Activated naive CD8-positive, alpha-beta T cell treated with anti-CD3 and anti-CD28 coated beads, Interleukin-2, amount 10 ng/mL, durations not matched to agents 7 days and 5 days (primary cell): ENCODE data around the gene MSH6. TPM values are rescaled to one million over a fixed set of nuclear protein-coding genes. Genes with fewer than 3 reads are reported as not detected.
A peak's percentile ranks its signal among the peaks of the same experiment; 100 is the strongest.

Experiments used
- ATAC-seq: fragments of 150-1000 bp; cut with Tn5 transposase; one replicate; pipeline ENCODE4 v1.10.0; 2021; ENCODE audit warnings: low read depth, moderate library complexity
- POLR2A ChIA-PET: fragments of 350-600 bp; sonication (Branson Sonifier 250); formaldehyde crosslinking; loops from one replicate; lab custom pipeline; 2021; ENCODE audit warnings: antibody characterized with exemption; lab: Charles Lee
- DNase-seq: peaks from one replicate; pipeline ENCODE4 v3.0.0; 2021
- H3K27ac Mint-ChIP-seq: one replicate; pipeline ENCODE4 v1.8.0; 2022; ENCODE audit warnings: mild to moderate bottlenecking, mixed read lengths
- H3K27me3 Mint-ChIP-seq: one replicate; pipeline ENCODE4 v1.8.0; 2022; ENCODE audit warnings: mild to moderate bottlenecking, moderate library complexity, mixed read lengths
- H3K36me3 Mint-ChIP-seq: one replicate; pipeline ENCODE4 v1.8.0; 2021; ENCODE audit warnings: mild to moderate bottlenecking, mixed read lengths
- H3K4me1 Mint-ChIP-seq: one replicate; pipeline ENCODE4 v1.8.0; 2021; ENCODE audit warnings: mixed read lengths
- H3K4me3 Mint-ChIP-seq: one replicate; pipeline ENCODE4 v1.8.0; 2022; ENCODE audit warnings: mild to moderate bottlenecking, moderate library complexity, mixed read lengths
- H3K9me3 Mint-ChIP-seq: one replicate; pipeline ENCODE4 v1.8.0; 2021; ENCODE audit warnings: mixed read lengths
- total RNA-seq, 2 experiments: library from RNA; stranded (reverse); gene quantifications; one replicate each; pipeline ENCODE4 v1.2.3, GENCODE V29; 2021

MSH6 gene
- total RNA-seq, 2 experiments from 2014 or later: 86.3 to 89.1 TPM

DNA sequence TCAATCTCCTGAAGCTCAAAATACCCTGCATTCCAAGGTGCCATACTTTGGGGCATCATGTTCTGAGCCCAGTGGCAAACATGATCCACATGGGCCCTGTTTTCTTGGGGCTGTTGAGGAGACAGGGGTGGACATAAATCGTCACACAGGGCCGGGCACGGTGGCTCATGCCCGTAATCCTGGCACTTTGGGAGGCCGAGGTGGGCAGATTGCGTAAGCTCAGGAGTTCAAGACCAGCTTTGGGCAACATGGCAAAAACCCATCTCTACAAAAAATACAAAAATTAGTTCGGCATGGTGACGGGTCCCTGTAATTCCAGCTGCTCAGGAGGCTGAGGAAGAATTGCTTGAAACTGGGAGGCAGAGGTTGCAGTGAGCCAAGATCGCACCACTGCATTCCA, 13.6 kb upstream of the MSH6 start:
- Mint-ChIP-seq H3K4me1 (peaks cover 6% of the 10 kb centered on the region), H3K4me3 (no peak overlapping the region), H3K36me3 (no peaks in the 10 kb centered on the region), H3K27me3 (peaks cover 5% of the 10 kb centered on the region), H3K27ac (no peak overlapping the region), H3K9me3 (no peaks in the 10 kb centered on the region)
- POLR2A ChIA-PET: no interaction called here
- no peak for DNase-seq
- ATAC-seq: no peak

DNA sequence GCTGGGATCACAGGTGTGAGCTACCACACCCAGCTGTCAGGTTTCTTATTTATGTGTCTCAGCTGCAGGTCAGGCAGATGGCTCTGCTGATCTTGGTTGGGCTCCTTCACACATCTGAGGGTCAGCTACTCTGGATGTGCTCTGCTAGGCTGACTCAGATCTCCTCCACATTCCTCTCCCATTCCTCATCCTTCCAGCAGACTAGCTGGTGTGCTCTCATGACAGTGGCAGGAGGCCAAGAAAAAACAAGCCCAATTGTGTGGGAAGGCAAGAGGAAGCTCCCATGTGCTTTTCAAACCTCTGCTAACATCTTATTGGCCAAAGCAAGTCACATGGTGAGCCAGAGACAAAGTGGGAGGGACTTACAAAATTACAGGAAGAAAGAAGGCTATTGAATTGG, 11.7 kb upstream of the MSH6 start:
- H3K27me3 Mint-ChIP-seq: peaks cover 9% of the 10 kb centered on the region
- ATAC-seq (no peak), DNase-seq (no peak)
- H3K4me3 Mint-ChIP-seq: no peak overlapping the region
- H3K27ac Mint-ChIP-seq: no peak overlapping the region
- peaks cover 6% of the 10 kb centered on the region for H3K4me1 Mint-ChIP-seq
- H3K9me3 Mint-ChIP-seq: no peaks in the 10 kb centered on the region
- POLR2A ChIA-PET: no interaction called here
- no peaks in the 10 kb centered on the region for H3K36me3 Mint-ChIP-seq

GRCh38 chr2:47772343-47772742, 10.6 kb upstream of the MSH6 start:
- ATAC-seq (no peak), DNase-seq (no peak)
- no peaks in the 10 kb centered on the region for H3K9me3 Mint-ChIP-seq
- H3K27ac Mint-ChIP-seq: no peak overlapping the region
- POLR2A ChIA-PET: interaction anchor here (1.1 kb wide), 1 partner anchor 11 kb away, joined by 7 read pairs; no protein-coding TSS in a partner anchor
- H3K27me3 Mint-ChIP-seq: peaks cover 9% of the 10 kb centered on the region
- no peak overlapping the region for H3K4me3 Mint-ChIP-seq
- H3K36me3 Mint-ChIP-seq: no peaks in the 10 kb centered on the region
- H3K4me1 Mint-ChIP-seq: peaks cover 6% of the 10 kb centered on the region

- POLR2A ChIA-PET: no interaction called here
- Mint-ChIP-seq H3K27ac (no peak overlapping the region), H3K9me3 (no peaks in the 10 kb centered on the region), H3K36me3 (no peaks in the 10 kb centered on the region), H3K4me3 (no peak overlapping the region), H3K27me3 (peaks cover 12% of the 10 kb centered on the region), H3K4me1 (peaks cover 4% of the 10 kb centered on the region)
- DNase-seq (no peak), ATAC-seq (no peak)
These were observed 8.4 kb upstream of the MSH6 start for GRCh38 chr2:47774567-47774966.

- no peaks in the 10 kb centered on the region for H3K4me1 Mint-ChIP-seq
- no peak overlapping the region for H3K27ac Mint-ChIP-seq
- POLR2A ChIA-PET: no interaction called here
- no peaks in the 10 kb centered on the region for H3K36me3 Mint-ChIP-seq
- H3K27me3 Mint-ChIP-seq: peaks cover 11% of the 10 kb centered on the region
- no peak overlapping the region for H3K4me3 Mint-ChIP-seq
- DNase-seq (no peak), ATAC-seq (no peak)
- no peaks in the 10 kb centered on the region for H3K9me3 Mint-ChIP-seq
These were observed 5.5 kb upstream of the MSH6 start for GRCh38 chr2:47777277-47777937.

DNA sequence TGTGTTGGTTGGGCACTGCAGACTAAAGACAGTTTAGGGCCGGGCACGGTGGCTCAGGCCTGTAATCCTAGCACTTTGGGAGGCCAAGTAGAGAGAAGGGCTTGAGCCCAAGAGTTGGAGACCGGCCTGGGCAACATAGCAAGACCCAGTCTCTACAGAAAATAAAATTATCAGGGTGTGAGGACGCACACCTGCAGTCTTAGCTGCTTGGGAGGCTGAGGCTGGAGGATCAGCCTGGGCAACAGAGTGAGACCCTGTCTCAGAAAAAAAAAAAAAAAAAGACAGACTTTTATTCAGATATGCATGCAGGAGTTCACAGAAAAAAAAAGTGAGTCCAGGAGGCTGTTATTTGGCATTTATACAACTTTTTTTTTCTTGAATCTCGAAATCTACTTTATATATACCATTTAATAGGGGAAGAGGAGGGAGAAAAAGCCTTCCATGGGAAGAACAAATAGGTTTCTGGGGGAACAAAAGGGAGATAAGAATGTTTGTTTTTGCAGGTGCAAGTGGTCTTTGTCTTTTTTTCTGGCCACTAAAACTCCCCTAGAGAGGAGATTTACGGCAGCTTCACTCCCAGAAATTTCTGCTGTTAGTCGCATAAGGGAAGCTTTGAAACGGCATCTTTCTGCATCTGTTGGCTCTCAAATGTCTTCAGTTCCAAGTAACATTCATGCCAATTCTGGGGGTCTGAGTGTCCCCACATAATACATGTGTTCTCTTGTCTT, 4.1 kb upstream of the MSH6 start:
- Mint-ChIP-seq H3K9me3 (no peaks in the 10 kb centered on the region), H3K4me1 (no peaks in the 10 kb centered on the region)
- no peak for ATAC-seq

GRCh38 chr2:47779426-47779790, 3.5 kb upstream of the MSH6 start:
- H3K4me3 Mint-ChIP-seq: no peak overlapping the region
- no peaks in the 10 kb centered on the region for H3K36me3 Mint-ChIP-seq
- DNase-seq: no peak
- no peak for ATAC-seq
- H3K27me3 Mint-ChIP-seq: peaks cover 8% of the 10 kb centered on the region
- H3K27ac Mint-ChIP-seq: no peak overlapping the region
- no peaks in the 10 kb centered on the region for H3K4me1 Mint-ChIP-seq
- POLR2A ChIA-PET: no interaction called here
- H3K9me3 Mint-ChIP-seq: no peaks in the 10 kb centered on the region

More for the DNA sequence above, 4.1 kb upstream of the MSH6 start:
- DNase-seq: no peak
- H3K4me3 Mint-ChIP-seq: no peak overlapping the region
- POLR2A ChIA-PET: no interaction called here
- H3K27me3 Mint-ChIP-seq: peaks cover 8% of the 10 kb centered on the region
- no peak overlapping the region for H3K27ac Mint-ChIP-seq
- no peaks in the 10 kb centered on the region for H3K36me3 Mint-ChIP-seq

GRCh38 chr2:47782381-47782670, 619 bp upstream of the MSH6 start:
- peaks cover 16% of the 10 kb centered on the region for H3K4me1 Mint-ChIP-seq
- H3K9me3 Mint-ChIP-seq: no peaks in the 10 kb centered on the region
- H3K4me3 Mint-ChIP-seq: peak overlapping the region; percentile 73
- peaks cover 3% of the 10 kb centered on the region for H3K27me3 Mint-ChIP-seq
- H3K27ac Mint-ChIP-seq: peak overlapping the region; percentile 61
- H3K36me3 Mint-ChIP-seq: peaks cover 7% of the 10 kb centered on the region
- POLR2A ChIA-PET: interaction anchor here (0.9 to 3.0 kb wide), 4 partner anchors 15 to 666 kb away, joined by 3 to 15 read pairs (median 6); partner anchors contain the start of gene MSH2
- ATAC-seq (no peak), DNase-seq (no peak)

GRCh38 chr2:47783486-47784351, 774 bp downstream of the MSH6 start:
- Mint-ChIP-seq H3K27me3 (no peaks in the 10 kb centered on the region), H3K4me1 (peaks cover 16% of the 10 kb centered on the region), H3K36me3 (peaks cover 7% of the 10 kb centered on the region), H3K9me3 (no peaks in the 10 kb centered on the region), H3K27ac (peak overlapping the region; percentile 90), H3K4me3 (peak overlapping the region; percentile 94)
- POLR2A ChIA-PET: interaction anchor here (1.0 to 3.0 kb wide), 6 partner anchors 9 to 380 kb away, joined by 3 to 15 read pairs (median 7); partner anchors contain the start of genes FBXO11 and MSH2
- ATAC-seq (peak; percentile 32), DNase-seq (peak; percentile 74)

DNA sequence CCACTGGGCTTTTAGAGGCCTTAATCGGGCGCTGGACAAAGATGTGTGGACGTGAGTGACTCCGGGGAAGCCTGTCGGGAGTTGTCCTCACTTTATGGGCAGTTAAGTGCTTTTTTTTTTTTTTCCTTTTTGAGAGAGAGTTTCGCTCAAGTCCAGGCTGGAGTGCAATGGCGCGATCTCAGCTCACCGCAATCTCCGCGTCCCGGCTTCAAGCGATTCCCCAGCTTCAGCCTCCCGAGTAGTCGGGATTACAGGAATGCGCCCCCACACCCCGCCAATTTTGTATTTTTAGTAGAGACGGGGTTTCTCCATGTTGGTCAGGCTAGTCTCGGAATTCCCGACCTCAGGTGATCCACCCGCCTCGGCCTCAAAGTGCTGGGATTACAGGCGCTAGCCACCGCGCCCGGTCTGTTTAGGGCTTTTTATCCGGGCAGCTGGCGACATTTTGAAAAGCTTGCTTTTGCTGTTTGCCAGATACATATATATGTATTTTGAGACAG, 1.5 kb downstream of the MSH6 start:
- no peak for ATAC-seq
- no peak for DNase-seq
- POLR2A ChIA-PET: interaction anchor here (1.5 to 3.0 kb wide), 2 partner anchors 11 to 13 kb away, joined by 7 read pairs; no protein-coding TSS in a partner anchor
- peak overlapping the region; percentile 82 for H3K27ac Mint-ChIP-seq
- peak overlapping the region; percentile 94 for H3K4me3 Mint-ChIP-seq
- no peaks in the 10 kb centered on the region for H3K9me3 Mint-ChIP-seq
- H3K36me3 Mint-ChIP-seq: peaks cover 7% of the 10 kb centered on the region
- H3K4me1 Mint-ChIP-seq: peaks cover 16% of the 10 kb centered on the region
- H3K27me3 Mint-ChIP-seq: no peaks in the 10 kb centered on the region

DNA sequence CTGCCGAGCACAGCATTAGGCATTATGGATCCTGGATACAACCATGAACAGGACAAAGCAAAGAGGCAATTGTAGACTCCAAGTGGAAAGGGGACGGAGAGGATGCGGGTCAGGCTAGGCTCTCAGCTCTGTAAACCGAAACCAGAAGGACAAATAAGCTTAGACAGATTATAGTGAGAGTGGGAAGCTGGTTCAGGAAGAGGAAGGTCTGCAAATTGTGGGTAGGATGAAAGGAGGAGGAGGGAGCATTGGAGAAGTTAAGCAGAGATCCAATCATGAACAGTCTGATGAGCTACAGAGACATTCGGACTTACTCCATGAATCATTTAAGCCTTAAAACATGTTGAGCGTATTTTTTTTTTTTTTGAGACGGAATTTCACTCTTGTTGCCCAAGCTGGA, 3.0 kb downstream of the MSH6 start:
- Mint-ChIP-seq H3K27me3 (no peaks in the 10 kb centered on the region), H3K27ac (peak overlapping the region; percentile 22), H3K36me3 (peaks cover 8% of the 10 kb centered on the region), H3K9me3 (no peaks in the 10 kb centered on the region), H3K4me3 (peak overlapping the region; percentile 94), H3K4me1 (peaks cover 18% of the 10 kb centered on the region)
- DNase-seq (no peak), ATAC-seq (no peak)
- POLR2A ChIA-PET: no interaction called here

DNA sequence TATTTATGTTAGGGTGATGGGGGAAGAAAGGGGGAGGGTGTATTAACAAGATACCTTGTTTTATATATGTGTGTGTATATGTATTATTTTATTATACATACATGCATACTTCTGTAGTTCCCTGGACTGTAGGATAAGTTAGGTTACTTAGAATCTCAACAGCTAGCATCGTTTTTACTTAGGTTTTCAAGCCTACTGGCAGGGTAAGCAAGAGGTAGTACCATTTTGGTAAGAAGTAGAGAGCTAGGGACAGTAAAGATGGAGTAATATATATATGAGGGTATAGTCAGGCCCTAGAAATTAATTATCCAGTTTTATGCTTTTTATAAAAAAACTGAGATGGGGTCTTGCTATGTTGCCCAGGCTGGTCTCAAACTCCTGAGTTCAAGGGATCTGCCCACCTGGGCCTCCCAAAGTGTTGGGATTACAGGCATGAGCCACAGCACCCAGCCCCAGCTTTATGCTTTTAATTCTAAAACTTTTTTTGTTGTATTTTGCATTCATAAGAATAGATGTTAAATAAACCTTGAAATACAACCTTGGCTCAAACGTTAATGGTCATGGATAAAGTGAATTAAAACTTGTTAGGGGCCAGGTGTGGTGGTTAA, 13.2 kb downstream of the MSH6 start:
- POLR2A ChIA-PET: no interaction called here
- ATAC-seq: no peak
- Mint-ChIP-seq H3K27me3 (no peaks in the 10 kb centered on the region), H3K9me3 (no peaks in the 10 kb centered on the region), H3K36me3 (peaks cover 68% of the 10 kb centered on the region), H3K27ac (no peak overlapping the region), H3K4me3 (no peak overlapping the region), H3K4me1 (peaks cover 1% of the 10 kb centered on the region)
- no peak for DNase-seq

- H3K36me3 Mint-ChIP-seq: peaks cover 81% of the 10 kb centered on the region
These were observed 15.7 kb downstream of the MSH6 start for GRCh38 chr2:47798631-47799030.

More at GRCh38 chr2:47798631-47799030, 15.7 kb downstream of the MSH6 start:
- H3K4me3 Mint-ChIP-seq: no peak overlapping the region
- peaks cover 5% of the 10 kb centered on the region for H3K9me3 Mint-ChIP-seq
- DNase-seq: no peak
- POLR2A ChIA-PET: no interaction called here
- peak overlapping the region; percentile 19 for H3K27ac Mint-ChIP-seq
- H3K27me3 Mint-ChIP-seq: no peaks in the 10 kb centered on the region
- H3K4me1 Mint-ChIP-seq: peaks cover 1% of the 10 kb centered on the region
- ATAC-seq: no peak
